ENCODE measurements around the gene HNRNPA3.

Gene HNRNPA3

DNA sequence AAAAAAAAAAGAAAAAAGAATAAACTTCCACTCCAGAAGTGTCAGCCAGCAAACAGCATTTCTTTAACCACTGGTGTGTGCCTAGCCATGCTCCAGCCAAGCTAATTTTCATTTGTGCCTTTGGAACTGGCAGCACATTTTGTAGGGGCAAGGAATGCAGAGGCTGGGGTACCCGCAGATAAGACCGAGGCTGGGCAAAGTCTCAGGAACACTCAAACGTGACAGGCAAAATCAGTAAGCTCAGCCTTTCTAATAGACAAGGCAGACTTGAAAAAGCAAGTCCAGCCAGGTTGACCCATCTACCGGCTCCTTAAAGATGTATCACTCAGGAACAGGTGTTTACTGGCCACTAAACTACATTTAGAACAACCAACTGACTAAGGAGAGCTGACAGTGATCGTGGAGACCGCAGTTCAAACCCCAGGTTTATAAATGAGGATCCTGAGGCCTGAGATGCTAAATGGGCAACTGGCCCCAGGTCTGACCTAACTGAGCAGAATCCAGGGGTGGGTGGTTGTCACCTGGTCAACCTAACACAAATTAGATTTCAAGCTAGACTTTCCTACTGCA lies 35.2 kb downstream of the HNRNPA3 start:
- in situ Hi-C loops (cut with HindIII; ENCODE audit: low sequenced_read_pairs): no loop called here
- no peak for DNase-seq (ENCODE audit: low read depth, low spot score)
- H3K4me3 ChIP-seq (ENCODE audit: low read depth, low read length): no peak overlapping the region
- TF ChIP-seq, protein P1, sequence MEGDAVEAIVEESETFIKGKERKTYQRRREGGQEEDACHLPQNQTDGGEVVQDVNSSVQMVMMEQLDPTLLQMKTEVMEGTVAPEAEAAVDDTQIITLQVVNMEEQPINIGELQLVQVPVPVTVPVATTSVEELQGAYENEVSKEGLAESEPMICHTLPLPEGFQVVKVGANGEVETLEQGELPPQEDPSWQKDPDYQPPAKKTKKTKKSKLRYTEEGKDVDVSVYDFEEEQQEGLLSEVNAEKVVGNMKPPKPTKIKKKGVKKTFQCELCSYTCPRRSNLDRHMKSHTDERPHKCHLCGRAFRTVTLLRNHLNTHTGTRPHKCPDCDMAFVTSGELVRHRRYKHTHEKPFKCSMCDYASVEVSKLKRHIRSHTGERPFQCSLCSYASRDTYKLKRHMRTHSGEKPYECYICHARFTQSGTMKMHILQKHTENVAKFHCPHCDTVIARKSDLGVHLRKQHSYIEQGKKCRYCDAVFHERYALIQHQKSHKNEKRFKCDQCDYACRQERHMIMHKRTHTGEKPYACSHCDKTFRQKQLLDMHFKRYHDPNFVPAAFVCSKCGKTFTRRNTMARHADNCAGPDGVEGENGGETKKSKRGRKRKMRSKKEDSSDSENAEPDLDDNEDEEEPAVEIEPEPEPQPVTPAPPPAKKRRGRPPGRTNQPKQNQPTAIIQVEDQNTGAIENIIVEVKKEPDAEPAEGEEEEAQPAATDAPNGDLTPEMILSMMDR (IDR thresholded peaks at IDR 0.05; ENCODE audit: low read depth, low read length): no peak

- TF ChIP-seq, protein P1 (IDR thresholded peaks at IDR 0.05; ENCODE audit: low read depth, low read length): no peak
- in situ Hi-C loops (cut with HindIII; ENCODE audit: low sequenced_read_pairs): no loop called here
- no peak for DNase-seq (ENCODE audit: low read depth, low spot score)
Observed at GRCh38 chr2:177249038-177249437, 36.4 kb downstream of the HNRNPA3 start.

DNA sequence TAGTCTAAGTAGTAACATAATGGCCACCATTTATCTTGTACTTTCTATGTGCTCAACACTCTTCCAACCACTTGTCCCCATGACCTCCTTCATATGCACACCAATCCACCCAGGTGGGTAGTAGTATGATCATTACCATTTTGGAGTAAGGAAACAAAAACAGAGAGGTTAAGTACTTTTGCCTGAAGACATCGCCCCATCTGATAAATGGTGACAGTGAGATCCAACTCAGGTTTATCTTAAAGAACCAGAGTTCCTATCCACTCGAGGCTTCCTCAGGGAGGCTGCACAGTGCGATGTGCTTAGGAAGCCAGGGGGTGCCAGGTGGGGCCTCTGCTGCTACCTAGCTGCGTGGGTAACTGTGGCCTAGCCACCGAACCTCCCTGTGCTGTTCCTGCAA lies 37.9 kb downstream of the HNRNPA3 start:
- no peak for DNase-seq (ENCODE audit: low read depth, low spot score)
- H3K4me3 ChIP-seq (ENCODE audit: low read depth, low read length): no peak overlapping the region
- in situ Hi-C loops (cut with HindIII; ENCODE audit: low sequenced_read_pairs): no loop called here
- TF ChIP-seq, protein P1 (IDR thresholded peaks at IDR 0.05; ENCODE audit: low read depth, low read length): no peak

More at GRCh38 chr2:177249038-177249437, 36.4 kb downstream of the HNRNPA3 start:
- H3K4me3 ChIP-seq (ENCODE audit: low read depth, low read length): no peak overlapping the region

GRCh38 chr2:177251165-177251542 lies 38.6 kb downstream of the HNRNPA3 start:
- H3K4me3 ChIP-seq (ENCODE audit: low read depth, low read length): no peak overlapping the region
- in situ Hi-C loops (cut with HindIII; ENCODE audit: low sequenced_read_pairs): no loop called here
- no peak for DNase-seq (ENCODE audit: low read depth, low spot score)
- TF ChIP-seq, protein P1 (IDR thresholded peaks at IDR 0.05; ENCODE audit: low read depth, low read length): no peak

DNA sequence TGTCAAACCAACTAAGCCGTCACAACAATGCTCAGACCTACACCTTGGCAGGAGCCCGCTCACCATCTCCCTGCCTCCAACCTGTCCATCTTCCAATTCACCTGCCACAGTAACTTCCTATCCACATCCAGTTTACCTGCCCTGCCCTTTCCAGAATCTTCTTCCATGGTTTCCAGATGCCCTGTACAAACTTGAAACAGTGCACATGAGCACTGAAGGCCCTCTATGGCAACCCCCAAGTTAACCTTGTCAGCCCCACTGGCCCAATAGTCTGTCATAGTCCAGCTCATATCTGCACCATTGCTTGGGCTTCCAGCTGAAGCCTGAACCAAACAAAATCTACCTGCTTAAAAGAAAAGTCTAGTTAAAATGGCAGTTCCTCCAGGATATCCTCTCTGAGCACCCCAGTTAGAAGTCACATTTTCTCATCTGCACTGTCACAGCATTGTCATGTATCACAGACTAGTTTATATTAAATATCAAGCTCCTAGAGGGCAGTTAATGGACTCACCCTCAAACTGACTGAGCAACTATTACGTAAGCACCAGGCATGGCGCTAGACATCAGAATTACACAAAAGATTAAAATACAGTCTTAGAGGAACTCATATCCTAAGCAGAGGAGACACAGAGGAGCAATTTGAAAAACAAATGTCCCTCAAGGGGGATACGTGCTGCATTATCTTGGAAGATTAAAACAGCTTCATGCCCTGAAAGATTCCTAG lies 40.4 kb downstream of the HNRNPA3 start:
- H3K4me3 ChIP-seq (ENCODE audit: low read depth, low read length): no peak overlapping the region
- TF ChIP-seq, protein P1 (IDR thresholded peaks at IDR 0.05; ENCODE audit: low read depth, low read length): no peak
- in situ Hi-C loops (cut with HindIII; ENCODE audit: low sequenced_read_pairs): no loop called here
- DNase-seq (ENCODE audit: low read depth, low spot score): no peak

- H3K4me3 ChIP-seq (ENCODE audit: low read depth, low read length): no peak overlapping the region
- TF ChIP-seq, protein P1 (IDR thresholded peaks at IDR 0.05; ENCODE audit: low read depth, low read length): no peak
- in situ Hi-C loops (cut with HindIII; ENCODE audit: low sequenced_read_pairs): no loop called here
- DNase-seq (ENCODE audit: low read depth, low spot score): no peak
Observed at GRCh38 chr2:177253704-177254103, 41.1 kb downstream of the HNRNPA3 start.
